Gastrocnemius medialis (tissue), 4 donors: ENCODE measurements around the gene IL1RL1. TPM values are rescaled to one million over a fixed set of nuclear protein-coding genes. Genes with fewer than 3 reads are reported as not detected.

Source experiments
- ATAC-seq, 2 donors: fragments of 150-250 bp; one replicate each; pipeline ENCODE4 v1.9.1; 2016
- DNase-seq, 2 donors: peaks; one replicate each; pipeline ENCODE4 v3.0.0-alpha.2; 2019
- H3K27ac ChIP-seq, 4 donors: fragments of 200-600 bp; sonication (generic); 1 replicate in 1 of 4; 2 replicates in 3 of 4; pipeline ENCODE4 v1.5.1; 2016 to 2018; ENCODE audit warnings: mild to moderate bottlenecking in 2 of 4, moderate library complexity in 1 of 4
- H3K27me3 ChIP-seq, 3 donors: fragments of 200-600 bp; sonication (generic) in 2 of 3; 1 replicate in 1 of 3; 2 replicates in 2 of 3; pipeline versions ENCODE4 v1.5.1 to v1.6.0; 2016 to 2019; ENCODE audit warnings: mild to moderate bottlenecking in 1 of 3, moderate library complexity in 1 of 3
- H3K36me3 ChIP-seq, 2 donors: fragments of 200-600 bp; sonication (generic) in 1 of 2; one replicate each; pipeline ENCODE4 v1.5.1; 2017 to 2018
- H3K4me1 ChIP-seq, 2 donors: fragments of 200-600 bp; sonication (generic) in 1 of 2; one replicate each; pipeline ENCODE4 v1.5.1; 2016 to 2017; ENCODE audit warnings: mild to moderate bottlenecking in 2 of 2
- H3K4me3 ChIP-seq, 4 donors: fragments of 200-600 bp; sonication (generic) in 3 of 4; 1 replicate in 1 of 4; 2 replicates in 3 of 4; pipeline ENCODE4 v1.5.1; 2016 to 2019; ENCODE audit warnings: mild to moderate bottlenecking in 2 of 4
- H3K9me3 ChIP-seq, 3 donors: fragments of 200-600 bp; sonication (generic) in 2 of 3; 1 replicate in 1 of 3; 2 replicates in 2 of 3; pipeline ENCODE4 v1.5.1; 2016 to 2019
- POLR2A ChIP-seq, 2 donors: fragments of 450-650 bp; IDR thresholded peaks; one replicate each; pipeline ENCODE4 v1.6.1; 2017; ENCODE audit warnings: antibody characterized with exemption in 2 of 2, mild to moderate bottlenecking in 2 of 2, moderate library complexity in 2 of 2
- in situ Hi-C, 4 donors: fragments of 200-750 bp; cut with MboI; loops; one replicate each; pipeline versions ENCODE4 v1.15.0 to v1.8.0; 2017; ENCODE audit warnings: low sequenced_read_pairs in 4 of 4
- intact Hi-C: fragments of 100-400 bp; cut with DNase I; formaldehyde crosslinking; loops from one replicate; pipeline ENCODE4 v1.15.1; 2023; ENCODE audit warnings: low total_unique reads
- total RNA-seq, 4 donors: library from RNA; depleted of rRNA; stranded (reverse); fragments of >200 nt; gene quantifications; one replicate each; pipeline versions ENCODE4 v1.1.0 to v1.2.3, GENCODE V29; 2016
- TF ChIP-seq, protein P1 (sequence below), 5 experiments: fragments of 450-650 bp in 3 of 5; fragments of 200-600 bp in 2 of 5; sonication (generic) in 2 of 5; IDR thresholded peaks in 4 of 5; conservative IDR thresholded peaks in 1 of 5; 1 replicate in 4 of 5; 2 replicates in 1 of 5; pipeline ENCODE4 v1.5.1; 2016 to 2019; ENCODE audit warnings: antibody characterized with exemption in 5 of 5, mild to moderate bottlenecking in 3 of 5, moderate library complexity in 3 of 5

Gene IL1RL1
- total RNA-seq, 4 donors from 2014 or later = 0.82 to 6.8 (median 2.7) TPM

DNA sequence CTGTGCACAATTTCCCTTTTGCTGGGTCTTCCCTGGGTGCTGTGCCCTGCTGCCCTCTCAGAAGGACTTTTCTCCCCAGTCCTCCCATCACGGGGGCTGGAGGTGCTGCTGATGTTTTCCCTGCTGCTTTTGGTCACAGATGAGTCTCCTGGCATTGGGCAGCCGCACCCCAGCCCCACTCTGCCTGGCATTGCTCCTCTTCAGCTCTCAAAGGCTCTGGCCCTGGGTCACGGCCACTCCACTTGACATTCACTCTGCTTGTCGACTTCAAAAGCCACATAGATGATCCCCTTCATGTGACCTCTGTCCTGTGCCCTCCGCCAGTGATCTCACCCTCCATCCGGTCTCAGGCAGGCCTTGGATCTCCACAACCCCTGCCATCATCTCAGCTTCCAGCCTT lies 43.6 kb upstream of the IL1RL1 start:
- intact Hi-C loops = no loop called here
- no peak for TF ChIP-seq POLR2A (IDR thresholded peaks at IDR 0.05)
- TF ChIP-seq, protein P1, sequence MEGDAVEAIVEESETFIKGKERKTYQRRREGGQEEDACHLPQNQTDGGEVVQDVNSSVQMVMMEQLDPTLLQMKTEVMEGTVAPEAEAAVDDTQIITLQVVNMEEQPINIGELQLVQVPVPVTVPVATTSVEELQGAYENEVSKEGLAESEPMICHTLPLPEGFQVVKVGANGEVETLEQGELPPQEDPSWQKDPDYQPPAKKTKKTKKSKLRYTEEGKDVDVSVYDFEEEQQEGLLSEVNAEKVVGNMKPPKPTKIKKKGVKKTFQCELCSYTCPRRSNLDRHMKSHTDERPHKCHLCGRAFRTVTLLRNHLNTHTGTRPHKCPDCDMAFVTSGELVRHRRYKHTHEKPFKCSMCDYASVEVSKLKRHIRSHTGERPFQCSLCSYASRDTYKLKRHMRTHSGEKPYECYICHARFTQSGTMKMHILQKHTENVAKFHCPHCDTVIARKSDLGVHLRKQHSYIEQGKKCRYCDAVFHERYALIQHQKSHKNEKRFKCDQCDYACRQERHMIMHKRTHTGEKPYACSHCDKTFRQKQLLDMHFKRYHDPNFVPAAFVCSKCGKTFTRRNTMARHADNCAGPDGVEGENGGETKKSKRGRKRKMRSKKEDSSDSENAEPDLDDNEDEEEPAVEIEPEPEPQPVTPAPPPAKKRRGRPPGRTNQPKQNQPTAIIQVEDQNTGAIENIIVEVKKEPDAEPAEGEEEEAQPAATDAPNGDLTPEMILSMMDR (IDR thresholded peaks at IDR 0.05 in 4 of 5, conservative IDR thresholded peaks at IDR 0.05 in 1 of 5) = no peak
- peaks cover 0 to 30% of the 10 kb centered on the region in 2 donors for H3K4me1 ChIP-seq
- no peaks in the 10 kb centered on the region for H3K9me3 ChIP-seq
- H3K27me3 ChIP-seq = no peaks in the 10 kb centered on the region
- in situ Hi-C loops = no loop called here
- DNase-seq (no peak), ATAC-seq (no peak)
- H3K36me3 ChIP-seq = no peaks in the 10 kb centered on the region
- no peak overlapping the region for H3K27ac ChIP-seq
- no peak overlapping the region for H3K4me3 ChIP-seq

DNA sequence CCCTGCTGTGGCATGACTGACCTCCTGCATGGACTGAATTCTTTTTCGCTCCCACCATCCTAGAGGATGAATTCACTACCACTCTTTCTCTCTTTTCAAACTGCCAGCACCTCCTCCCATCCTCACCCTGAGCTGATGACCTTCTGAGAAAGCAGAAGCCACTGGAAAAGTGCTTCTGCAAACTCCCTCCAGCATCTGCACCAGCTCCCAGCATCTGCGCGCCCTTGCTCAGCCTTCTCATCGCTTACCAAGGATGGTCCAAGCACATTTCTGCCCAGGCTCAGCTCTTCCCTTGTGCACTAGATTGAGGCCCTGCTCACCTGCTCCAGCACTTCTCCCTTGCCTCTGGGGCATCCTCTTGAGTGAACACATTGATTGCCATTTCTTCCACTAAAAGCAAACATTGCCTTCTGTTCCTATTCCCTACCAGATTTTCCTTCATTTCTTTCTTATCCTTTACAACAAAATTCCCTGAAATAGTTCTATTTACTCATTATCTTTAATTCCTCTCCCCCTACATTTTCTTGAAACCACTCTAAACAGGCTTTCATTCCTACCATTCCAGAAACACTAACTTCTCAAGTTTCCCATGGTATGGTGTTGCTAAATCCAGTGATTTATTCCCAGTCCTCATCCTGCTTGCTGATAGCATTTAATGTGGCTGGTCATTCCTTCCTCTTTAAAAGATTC lies 42.7 kb upstream of the IL1RL1 start:
- Histone ChIP-seq H3K4me3 (no peak overlapping the region), H3K27ac (no peak overlapping the region), H3K9me3 (no peaks in the 10 kb centered on the region), H3K4me1 (peaks cover 0 to 30% of the 10 kb centered on the region in 2 donors), H3K36me3 (no peaks in the 10 kb centered on the region), H3K27me3 (no peaks in the 10 kb centered on the region)
- no peak for DNase-seq
- no peak for ATAC-seq
- intact Hi-C loops (no loop called here), in situ Hi-C loops (no loop called here)
- TF ChIP-seq POLR2A (IDR thresholded peaks at IDR 0.05) = no peak
- TF ChIP-seq, protein P1 (IDR thresholded peaks at IDR 0.05 in 4 of 5, conservative IDR thresholded peaks at IDR 0.05 in 1 of 5) = no peak

DNA sequence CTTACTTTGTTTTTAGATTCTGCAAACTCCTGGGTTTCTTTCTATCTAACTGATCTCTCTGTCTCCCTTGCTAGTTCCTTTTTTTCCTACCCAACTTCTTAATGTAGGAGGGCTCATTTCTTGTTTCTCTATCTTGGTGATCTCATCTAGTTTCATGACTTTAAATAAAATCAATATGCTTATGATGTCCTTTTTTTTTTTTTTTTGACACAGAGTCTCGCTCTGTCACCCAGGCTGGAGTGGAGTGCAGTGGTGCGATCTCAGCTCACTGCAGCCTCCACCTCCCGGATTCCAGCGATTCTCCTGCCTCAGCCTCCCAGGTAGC lies 42.2 kb upstream of the IL1RL1 start:
- intact Hi-C loops = no loop called here
- ATAC-seq (no peak), DNase-seq (no peak)

DNA sequence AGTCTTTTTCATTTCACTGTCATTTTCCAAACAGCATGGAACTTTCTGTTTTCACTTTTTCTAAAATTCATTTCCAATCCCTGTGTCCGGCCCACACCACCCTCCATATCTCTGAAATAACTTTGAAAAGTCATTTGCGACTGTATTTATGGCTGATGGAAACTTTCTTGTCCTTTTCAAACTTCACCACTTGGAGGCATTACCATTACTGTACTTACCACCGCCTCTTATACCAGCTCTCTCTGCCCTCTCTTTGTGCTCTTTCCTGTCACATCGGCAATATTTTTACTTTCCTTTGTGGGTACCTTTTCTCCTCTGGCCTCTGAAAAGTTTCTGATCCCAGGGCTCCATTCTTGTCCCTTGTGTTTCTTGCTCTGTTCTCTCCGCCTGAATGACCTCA lies 39.5 kb upstream of the IL1RL1 start:
- Histone ChIP-seq H3K4me1 (peaks cover 0 to 3% of the 10 kb centered on the region in 2 donors), H3K27ac (no peak overlapping the region), H3K4me3 (no peak overlapping the region), H3K36me3 (no peaks in the 10 kb centered on the region), H3K9me3 (no peaks in the 10 kb centered on the region), H3K27me3 (no peaks in the 10 kb centered on the region)
- no peak for DNase-seq
- in situ Hi-C loops (no loop called here), intact Hi-C loops (no loop called here)
- TF ChIP-seq, protein P1 (IDR thresholded peaks at IDR 0.05 in 4 of 5, conservative IDR thresholded peaks at IDR 0.05 in 1 of 5) = no peak
- no peak for TF ChIP-seq POLR2A (IDR thresholded peaks at IDR 0.05)
- ATAC-seq = no peak

More for the DNA sequence above, 42.2 kb upstream of the IL1RL1 start:
- Histone ChIP-seq H3K4me3 (no peak overlapping the region), H3K9me3 (no peaks in the 10 kb centered on the region), H3K4me1 (peaks cover 0 to 26% of the 10 kb centered on the region in 2 donors), H3K27ac (peak overlapping the region in 1 of 4 donors; percentile 18), H3K36me3 (no peaks in the 10 kb centered on the region), H3K27me3 (no peaks in the 10 kb centered on the region)
- TF ChIP-seq, protein P1 (IDR thresholded peaks at IDR 0.05 in 4 of 5, conservative IDR thresholded peaks at IDR 0.05 in 1 of 5) = no peak
- in situ Hi-C loops = no loop called here
